B cell (primary cell): ENCODE measurements around the gene TEC.

ENCODE experiments used
- EZH2 ChIP-seq: IDR thresholded peaks from 2 replicates; pipeline ENCODE4 v1.6.1; 2012; ENCODE audit warnings: borderline replicate concordance, low read depth, mild to moderate bottlenecking, moderate library complexity, low read length; ENCODE audit not compliant: insufficient read depth, poor library complexity, severe bottlenecking
- TF ChIP-seq, protein P1 (sequence below): fragments of 200-600 bp; IDR thresholded peaks from one replicate; pipeline ENCODE4 v1.8.0; 2022; ENCODE audit warnings: antibody characterized with exemption, mild to moderate bottlenecking

DNA sequence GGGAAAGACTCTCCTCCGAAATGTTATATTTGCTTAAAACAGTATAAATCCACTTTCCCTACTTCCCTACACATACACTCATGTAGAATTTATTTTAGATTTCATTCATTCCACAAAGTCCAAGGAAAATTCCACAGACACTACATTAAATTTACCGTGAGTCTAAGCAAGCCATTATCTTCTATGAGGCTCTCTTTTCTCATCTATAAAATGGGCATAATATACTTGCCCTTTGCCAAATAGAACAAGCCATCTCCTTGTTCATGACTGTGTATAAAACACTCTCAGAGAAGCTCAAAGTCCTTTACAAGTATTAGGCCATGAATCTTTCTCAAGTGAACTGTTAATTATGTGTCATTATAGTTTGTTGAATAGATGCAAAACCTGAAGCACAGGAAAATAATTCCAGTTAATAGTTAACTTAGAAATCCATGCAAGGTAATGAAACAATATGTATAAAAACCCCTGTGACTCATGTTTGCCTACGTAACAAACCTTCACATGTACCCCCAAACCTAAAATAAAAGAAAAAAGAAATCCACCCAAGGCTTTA is 10.7 kb downstream of the TEC start:
- TF ChIP-seq, protein P1, sequence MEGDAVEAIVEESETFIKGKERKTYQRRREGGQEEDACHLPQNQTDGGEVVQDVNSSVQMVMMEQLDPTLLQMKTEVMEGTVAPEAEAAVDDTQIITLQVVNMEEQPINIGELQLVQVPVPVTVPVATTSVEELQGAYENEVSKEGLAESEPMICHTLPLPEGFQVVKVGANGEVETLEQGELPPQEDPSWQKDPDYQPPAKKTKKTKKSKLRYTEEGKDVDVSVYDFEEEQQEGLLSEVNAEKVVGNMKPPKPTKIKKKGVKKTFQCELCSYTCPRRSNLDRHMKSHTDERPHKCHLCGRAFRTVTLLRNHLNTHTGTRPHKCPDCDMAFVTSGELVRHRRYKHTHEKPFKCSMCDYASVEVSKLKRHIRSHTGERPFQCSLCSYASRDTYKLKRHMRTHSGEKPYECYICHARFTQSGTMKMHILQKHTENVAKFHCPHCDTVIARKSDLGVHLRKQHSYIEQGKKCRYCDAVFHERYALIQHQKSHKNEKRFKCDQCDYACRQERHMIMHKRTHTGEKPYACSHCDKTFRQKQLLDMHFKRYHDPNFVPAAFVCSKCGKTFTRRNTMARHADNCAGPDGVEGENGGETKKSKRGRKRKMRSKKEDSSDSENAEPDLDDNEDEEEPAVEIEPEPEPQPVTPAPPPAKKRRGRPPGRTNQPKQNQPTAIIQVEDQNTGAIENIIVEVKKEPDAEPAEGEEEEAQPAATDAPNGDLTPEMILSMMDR: no peak
- no peak for TF ChIP-seq EZH2
